GM19463 (cell line): Measurements from ENCODE around the gene LASP1NB.
"Not testable (repeated sequence)": the region's sequence is repeated elsewhere in the genome, so short reads cannot be mapped to it uniquely, and the experiment has no call there.

Experiments used
- ATAC-seq: cut with Tn5 transposase; IDR thresholded peaks from one replicate; pipeline ENCODE4 v1.9.1; 2021; ENCODE audit warnings: mild to moderate bottlenecking, moderate library complexity; ENCODE audit not compliant: unreplicated experiment

The LASP1NB gene

DNA sequence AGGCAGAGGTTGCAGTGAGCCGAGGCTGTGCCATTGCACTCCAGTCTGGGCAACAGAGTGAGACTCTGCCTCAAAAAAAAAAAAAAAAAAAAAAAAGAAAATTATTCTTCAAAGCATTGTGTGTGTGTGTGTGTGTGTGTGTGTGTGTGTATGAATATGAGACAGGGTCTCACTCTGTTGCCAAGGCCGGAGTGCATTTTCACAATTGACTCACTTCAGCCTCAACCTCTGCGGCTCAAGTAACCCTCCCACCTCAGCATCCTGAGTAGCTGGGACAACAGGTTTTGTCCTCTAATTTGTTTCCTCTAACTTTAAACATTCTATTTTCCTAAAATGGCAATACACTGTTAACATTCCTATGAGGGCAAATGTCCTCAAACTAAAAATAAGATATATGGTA, 34.1 kb downstream of the LASP1NB start:
- ATAC-seq: no peak

DNA sequence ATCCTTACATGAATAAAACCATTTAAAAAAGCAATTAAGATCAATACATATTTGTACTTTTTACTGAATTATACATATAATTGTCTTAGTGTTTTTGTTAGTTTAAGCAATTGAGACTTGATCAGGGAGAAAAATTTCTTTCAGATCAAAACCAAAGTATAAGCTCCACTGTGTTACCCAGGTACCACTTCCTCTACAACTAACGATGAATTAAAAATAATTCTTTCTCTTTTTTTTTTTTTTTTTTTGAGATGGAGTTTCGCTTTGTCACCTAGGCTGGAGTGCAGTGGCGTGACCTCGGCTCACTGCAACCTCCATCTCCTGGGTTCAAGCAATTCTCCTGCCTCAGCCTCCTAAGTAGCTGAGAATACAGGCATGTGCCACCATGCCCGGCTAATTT, 35.0 kb downstream of the LASP1NB start:
- ATAC-seq: no peak

- ATAC-seq: no peak
These were observed 36.0 kb downstream of the LASP1NB start for GRCh38 chr17:38961413-38961812.

- ATAC-seq: no peak
These were observed 41.9 kb downstream of the LASP1NB start, which contains the start of gene FBXO47 for GRCh38 chr17:38967290-38967738. FBXO47 (minus strand) TSS chr17:38967403; CDS start chr17:38963025, 4,378 bp downstream.

DNA sequence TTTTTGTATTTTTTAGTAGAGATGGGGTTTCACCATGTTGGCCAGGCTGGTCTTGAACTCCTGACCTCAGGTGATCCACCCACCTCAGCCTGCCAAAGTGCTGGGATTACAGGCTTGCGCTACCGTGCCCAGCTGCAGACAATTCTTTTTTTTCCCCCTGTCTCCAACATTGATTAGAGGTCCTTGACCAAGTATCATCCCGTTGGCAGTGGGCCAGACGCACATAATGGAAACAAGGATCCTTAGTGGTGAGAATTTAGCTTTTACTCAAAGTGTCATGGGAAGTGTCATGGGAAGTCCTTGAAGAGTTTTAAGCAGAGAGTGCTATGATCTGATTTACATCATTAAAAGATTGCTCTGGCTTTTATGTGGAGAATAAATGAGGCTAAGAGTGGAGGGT, 43.9 kb downstream of the LASP1NB start:
- no peak for ATAC-seq

- no peak for ATAC-seq
These were observed 44.7 kb downstream of the LASP1NB start for GRCh38 chr17:38970128-38970527.

DNA sequence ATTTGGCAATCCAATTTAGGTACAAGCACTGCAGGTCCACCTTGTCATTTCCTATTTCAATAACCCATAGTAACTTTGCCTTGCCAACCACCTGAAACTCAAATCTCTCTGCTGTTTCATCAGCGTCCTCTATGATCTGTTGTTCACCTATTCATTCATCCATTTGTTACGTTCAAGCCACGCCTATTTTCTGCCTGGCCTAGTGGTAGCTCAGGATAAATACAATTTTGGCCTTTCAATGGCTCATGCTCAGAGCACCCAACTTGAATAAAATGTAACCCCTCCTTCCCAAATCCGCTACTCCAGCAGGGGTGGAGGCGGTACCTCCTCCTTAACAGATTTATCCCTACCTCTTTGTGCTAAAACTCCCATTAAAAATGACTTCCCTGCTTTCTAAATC, 45.4 kb downstream of the LASP1NB start:
- no peak for ATAC-seq

- not testable (repeated sequence) for ATAC-seq
These were observed 50.8 kb downstream of the LASP1NB start for GRCh38 chr17:38976187-38976551.

- no peak for ATAC-seq
These were observed 52.8 kb downstream of the LASP1NB start for GRCh38 chr17:38978180-38978579.
